DND-41 (cell line): Measurements from ENCODE around the gene NLRP8.

Source experiments
- EZH2 ChIP-seq: IDR thresholded peaks from 3 replicates; pipeline ENCODE4 v1.6.1; 2012; ENCODE audit warnings: borderline replicate concordance, low read depth, mild to moderate bottlenecking, moderate library complexity, low read length, inconsistent platforms; ENCODE audit not compliant: severe bottlenecking
- TF ChIP-seq, protein P1 (sequence below): IDR thresholded peaks from 2 replicates; pipeline ENCODE4 v1.5.1; 2012; ENCODE audit warnings: borderline replicate concordance, low read length, moderate library complexity, mild to moderate bottlenecking; ENCODE audit not compliant: poor library complexity, severe bottlenecking; ENCODE audit errors: extremely low read depth

DNA sequence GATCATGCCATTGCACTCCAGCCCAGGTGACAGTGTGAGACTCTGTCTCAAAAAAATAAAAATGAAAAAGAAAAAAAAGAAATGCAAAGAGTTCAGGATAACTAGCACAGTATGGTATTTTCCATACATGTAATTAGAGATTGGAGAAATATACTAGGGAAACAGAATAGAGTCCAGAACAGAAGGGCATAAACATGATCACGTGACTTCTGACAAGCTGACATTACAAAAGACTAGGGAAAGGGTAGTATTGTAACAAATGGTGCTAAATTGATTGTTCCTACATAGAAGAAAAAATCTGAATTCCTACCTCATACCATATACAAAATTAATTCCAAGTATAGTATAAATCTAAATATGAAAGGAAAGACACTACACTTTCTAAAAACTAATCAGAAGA lies 37.6 kb downstream of the NLRP8 start:
- TF ChIP-seq, protein P1, sequence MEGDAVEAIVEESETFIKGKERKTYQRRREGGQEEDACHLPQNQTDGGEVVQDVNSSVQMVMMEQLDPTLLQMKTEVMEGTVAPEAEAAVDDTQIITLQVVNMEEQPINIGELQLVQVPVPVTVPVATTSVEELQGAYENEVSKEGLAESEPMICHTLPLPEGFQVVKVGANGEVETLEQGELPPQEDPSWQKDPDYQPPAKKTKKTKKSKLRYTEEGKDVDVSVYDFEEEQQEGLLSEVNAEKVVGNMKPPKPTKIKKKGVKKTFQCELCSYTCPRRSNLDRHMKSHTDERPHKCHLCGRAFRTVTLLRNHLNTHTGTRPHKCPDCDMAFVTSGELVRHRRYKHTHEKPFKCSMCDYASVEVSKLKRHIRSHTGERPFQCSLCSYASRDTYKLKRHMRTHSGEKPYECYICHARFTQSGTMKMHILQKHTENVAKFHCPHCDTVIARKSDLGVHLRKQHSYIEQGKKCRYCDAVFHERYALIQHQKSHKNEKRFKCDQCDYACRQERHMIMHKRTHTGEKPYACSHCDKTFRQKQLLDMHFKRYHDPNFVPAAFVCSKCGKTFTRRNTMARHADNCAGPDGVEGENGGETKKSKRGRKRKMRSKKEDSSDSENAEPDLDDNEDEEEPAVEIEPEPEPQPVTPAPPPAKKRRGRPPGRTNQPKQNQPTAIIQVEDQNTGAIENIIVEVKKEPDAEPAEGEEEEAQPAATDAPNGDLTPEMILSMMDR: no peak
- no peak for TF ChIP-seq EZH2
